GM12874 (cell line): ENCODE results near the gene SDK2.

Experiments used
- CTCF ChIP-seq: IDR thresholded peaks from 2 replicates; pipeline ENCODE4 v1.5.1; 2011; ENCODE audit warnings: low read depth, mild to moderate bottlenecking, control low read depth, low read length, moderate library complexity; ENCODE audit not compliant: insufficient read depth

The SDK2 gene

GRCh38 chr17:73539166-73539565, 105.1 kb downstream of the SDK2 start:
- TF ChIP-seq CTCF = no peak

GRCh38 chr17:73538445-73538844, 105.8 kb downstream of the SDK2 start:
- TF ChIP-seq CTCF = no peak

GRCh38 chr17:73536700-73537605, 107.3 kb downstream of the SDK2 start:
- no peak for TF ChIP-seq CTCF

- TF ChIP-seq CTCF = no peak
These were observed 108.5 kb downstream of the SDK2 start for GRCh38 chr17:73535746-73536145.

- TF ChIP-seq CTCF = no peak
These were observed 109.9 kb downstream of the SDK2 start for GRCh38 chr17:73534209-73534909.

GRCh38 chr17:73533781-73534180, 110.5 kb downstream of the SDK2 start:
- no peak for TF ChIP-seq CTCF

- no peak for TF ChIP-seq CTCF
These were observed 111.1 kb downstream of the SDK2 start for GRCh38 chr17:73533127-73533526.
